ENCODE measurements around the gene SPEM1. TPM values are rescaled to one million over a fixed set of nuclear protein-coding genes. Genes with fewer than 3 reads are reported as not detected.
A peak's percentile ranks its signal among the peaks of the same experiment; 100 is the strongest.

SPEM1 gene
- total and polyA plus RNA-seq, 2 of the 13 experiments (the other 11 are each of a cell fraction or from before 2014, with no cell fraction given), result not detected

GRCh38 chr17:7380321-7380720 lies 39.8 kb upstream of the SPEM1 start (continued):
- TF ChIP-seq CERS6 (CRISPR knock-in tag; IDR thresholded peaks at IDR 0.05) (no peak), ZBTB33 (CRISPR knock-in tag; IDR thresholded peaks at IDR 0.05) (no peak), FOXA1 (IDR thresholded peaks at IDR 0.05) (no peak), FOXA1 (CRISPR knock-in tag; IDR thresholded peaks at IDR 0.05) (0 out of 2 replicates have a peak, but pooled peaks have one; percentile 9), ZNF564 (CRISPR knock-in tag; IDR thresholded peaks at IDR 0.05) (no peak), ZNF430 (CRISPR knock-in tag; IDR thresholded peaks at IDR 0.05) (no peak), EED (CRISPR knock-in tag; IDR thresholded peaks at IDR 0.05) (0 out of 2 replicates have a peak, but pooled peaks have one; percentile 37), ZNF598 (CRISPR knock-in tag; IDR thresholded peaks at IDR 0.05; ENCODE audit: borderline replicate concordance) (no peak), SP140L (CRISPR knock-in tag; IDR thresholded peaks at IDR 0.05; ENCODE audit: borderline replicate concordance) (no peak), ZNF34 (CRISPR knock-in tag; IDR thresholded peaks at IDR 0.05; ENCODE audit: borderline replicate concordance) (no peak)
